T-helper 22 cell (primary cell): ENCODE data around the gene ATP6V1F.
"Not testable (repeated sequence)": the region's sequence is repeated elsewhere in the genome, so short reads cannot be mapped to it uniquely, and the experiment has no call there.

Experiments
- DNase-seq: peaks from one replicate; pipeline ENCODE4 v3.0.0-alpha.2; 2020; ENCODE audit warnings: low read depth

Gene ATP6V1F

DNA sequence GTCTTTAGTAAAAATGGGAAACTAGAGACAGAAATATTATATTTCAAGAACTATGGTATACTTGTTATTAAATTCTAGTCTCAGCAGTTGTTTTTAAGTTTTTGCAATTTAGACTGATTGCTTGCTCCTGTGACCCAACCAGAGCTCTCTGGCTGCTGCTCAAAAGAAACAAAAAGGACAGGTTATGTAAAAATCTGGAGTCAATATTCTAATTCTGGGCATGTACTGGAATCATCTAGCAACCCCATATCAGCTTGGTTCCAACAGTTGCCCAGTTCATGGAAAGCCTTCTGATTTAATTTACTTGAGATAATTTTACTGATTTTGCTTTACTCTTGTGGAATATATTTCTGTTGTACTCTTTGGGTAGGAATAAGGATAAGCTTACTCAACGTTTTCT lies 37.6 kb downstream of the ATP6V1F start:
- no peak for DNase-seq

DNA sequence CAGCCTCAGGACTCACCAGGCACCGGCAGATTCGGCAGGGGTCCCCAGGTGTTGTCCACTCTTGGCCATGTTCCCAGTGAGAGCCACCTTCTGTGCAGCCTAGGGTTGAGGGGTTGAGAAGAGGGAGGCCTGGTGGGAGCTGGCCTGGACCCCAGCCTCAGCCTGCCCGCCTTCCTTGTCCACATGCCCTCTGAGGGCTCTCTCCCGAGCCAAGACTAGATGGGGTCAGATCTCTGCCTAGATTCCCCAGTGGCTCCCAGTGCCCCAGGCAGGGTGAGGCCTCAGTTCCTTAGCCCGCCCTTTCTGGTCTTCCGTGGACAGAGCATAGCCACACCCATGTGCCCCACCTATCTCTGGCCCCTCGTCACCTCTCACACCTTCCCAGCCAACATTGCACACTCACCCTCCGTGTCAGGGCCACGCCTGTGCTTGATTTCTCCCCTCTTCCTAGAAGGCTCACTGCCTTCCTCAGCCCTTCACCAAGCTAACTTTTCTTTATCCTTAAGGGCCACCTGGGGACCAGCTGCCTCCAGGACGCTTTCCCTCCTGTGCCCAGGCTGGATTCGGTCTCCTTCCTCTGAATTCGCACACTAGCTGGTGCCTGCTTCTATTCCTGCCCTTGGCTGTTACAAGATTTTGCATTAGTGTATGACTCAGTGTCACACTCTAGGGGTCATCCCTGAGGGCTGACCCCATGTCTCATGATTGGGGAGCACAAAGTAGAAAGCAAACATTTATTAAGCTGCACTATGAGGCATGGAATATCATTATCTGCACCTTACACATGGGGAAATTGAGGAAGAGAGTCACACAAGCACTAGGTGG lies 40.3 kb downstream of the ATP6V1F start:
- DNase-seq: no peak

DNA sequence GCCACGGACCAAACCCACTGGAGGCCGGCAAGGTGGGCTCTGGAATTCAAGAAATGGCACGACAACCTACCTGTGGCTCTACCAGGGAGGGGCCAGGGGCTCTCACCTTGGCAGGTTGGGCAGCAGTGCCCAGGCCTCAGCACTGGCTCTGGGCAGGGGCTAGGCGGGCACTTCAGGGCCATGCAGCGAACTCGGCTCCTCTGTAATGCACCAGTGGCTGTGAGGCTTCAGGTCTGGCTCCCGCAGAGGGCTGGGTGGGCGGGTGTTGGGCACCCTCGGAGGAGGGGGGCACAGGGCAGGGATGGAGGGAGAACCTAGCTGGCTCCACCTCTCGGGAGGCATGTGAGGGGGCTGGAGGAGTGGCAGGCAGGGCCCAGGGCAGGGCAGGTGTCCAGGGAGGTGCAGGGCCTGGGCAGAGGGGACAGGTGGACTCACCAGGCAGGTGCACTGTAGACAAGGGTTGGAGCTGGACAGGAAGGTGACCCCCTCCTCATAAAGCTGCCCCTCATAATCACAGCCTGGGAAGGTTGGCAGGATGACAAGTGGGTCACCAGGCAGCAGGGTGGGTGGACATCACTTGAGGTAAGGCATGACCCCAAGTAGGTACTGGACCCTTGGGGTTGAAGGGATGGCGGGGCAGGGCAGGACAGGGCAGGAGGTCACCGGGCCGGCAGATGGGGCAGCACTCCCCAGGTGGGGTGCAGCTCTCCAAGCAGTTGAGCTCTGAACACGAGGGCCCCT lies 41.1 kb downstream of the ATP6V1F start:
- DNase-seq: no peak

GRCh38 chr7:128904381-128905197 lies 41.9 kb downstream of the ATP6V1F start:
- DNase-seq: no peak

DNA sequence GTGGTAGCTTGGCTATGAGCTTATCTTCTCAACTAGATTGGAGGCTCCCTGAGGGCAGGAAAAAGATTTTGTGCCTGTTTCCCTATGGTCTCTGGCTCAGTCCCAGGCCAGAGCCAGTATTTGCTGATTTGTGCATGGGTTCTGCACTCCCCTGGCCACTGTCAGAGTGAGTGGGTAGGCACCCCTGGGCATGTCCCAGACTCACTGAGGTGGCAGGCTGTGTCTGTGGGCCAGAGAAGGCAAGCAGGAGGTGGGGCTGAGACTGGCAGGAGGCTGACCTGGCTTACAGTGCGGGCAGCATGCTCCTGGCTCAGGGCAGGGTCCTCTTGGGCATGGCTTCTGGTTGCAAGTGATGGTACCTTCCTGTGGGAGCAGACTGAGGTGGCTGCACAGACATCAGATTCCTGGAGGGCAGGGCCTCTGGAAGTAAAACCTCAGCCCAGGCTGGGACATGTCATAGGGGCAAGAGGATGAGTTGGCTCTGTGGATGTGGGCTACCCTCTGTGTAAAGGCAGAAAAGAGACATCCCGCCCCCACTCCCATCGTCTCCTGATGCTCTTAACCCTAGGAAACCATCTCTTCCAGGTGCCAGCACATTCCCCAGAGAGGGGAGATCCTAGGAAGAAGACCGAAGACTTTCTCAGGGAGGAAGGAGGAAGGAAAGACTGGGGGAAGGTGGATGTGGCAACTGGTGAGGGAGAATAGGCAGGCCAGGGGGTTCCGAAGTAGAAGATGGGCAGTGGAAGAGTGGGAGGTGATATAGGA lies 43.5 kb downstream of the ATP6V1F start:
- DNase-seq: no peak

DNA sequence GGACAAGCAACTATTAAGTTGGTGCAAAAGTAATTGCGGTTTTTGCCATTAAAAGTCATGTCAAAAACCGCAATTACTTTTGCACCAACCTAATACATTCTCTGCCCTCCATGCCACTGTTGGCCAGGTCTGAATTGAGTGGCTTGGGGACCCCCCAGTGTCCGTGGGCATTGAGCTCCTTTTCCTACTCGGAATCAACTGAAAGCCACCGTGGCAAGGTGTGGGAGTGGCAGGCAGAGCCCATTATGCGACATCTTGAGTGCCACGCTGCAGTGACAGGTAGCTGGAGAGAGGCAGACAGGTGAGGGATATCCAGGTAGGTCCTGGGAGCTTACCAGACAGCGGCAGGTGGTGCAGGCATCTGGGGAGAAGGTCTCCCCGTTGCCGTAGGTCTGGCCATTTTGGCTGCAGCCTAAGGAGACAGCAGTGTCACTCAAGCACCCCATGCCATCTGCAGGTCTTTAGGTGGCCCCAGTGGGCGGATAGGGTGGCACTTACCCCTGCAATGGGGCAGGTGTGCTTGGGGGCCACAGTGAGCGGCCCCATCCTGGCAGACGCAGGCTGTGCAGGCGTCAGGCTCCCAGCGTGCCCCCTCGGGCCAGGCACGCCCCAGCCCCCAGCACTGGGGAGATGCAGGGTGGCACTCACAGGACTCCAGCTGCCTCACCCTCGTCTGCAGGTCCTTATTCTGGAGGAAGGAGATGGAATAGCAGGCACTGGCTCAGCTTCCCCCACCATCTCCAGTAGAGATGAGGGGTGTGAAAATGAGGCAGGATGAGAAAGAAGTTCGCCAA lies 44.3 kb downstream of the ATP6V1F start:
- no peak for DNase-seq

- no peak for DNase-seq
Measured at GRCh38 chr7:128908750-128909624, 46.3 kb downstream of the ATP6V1F start.

DNA sequence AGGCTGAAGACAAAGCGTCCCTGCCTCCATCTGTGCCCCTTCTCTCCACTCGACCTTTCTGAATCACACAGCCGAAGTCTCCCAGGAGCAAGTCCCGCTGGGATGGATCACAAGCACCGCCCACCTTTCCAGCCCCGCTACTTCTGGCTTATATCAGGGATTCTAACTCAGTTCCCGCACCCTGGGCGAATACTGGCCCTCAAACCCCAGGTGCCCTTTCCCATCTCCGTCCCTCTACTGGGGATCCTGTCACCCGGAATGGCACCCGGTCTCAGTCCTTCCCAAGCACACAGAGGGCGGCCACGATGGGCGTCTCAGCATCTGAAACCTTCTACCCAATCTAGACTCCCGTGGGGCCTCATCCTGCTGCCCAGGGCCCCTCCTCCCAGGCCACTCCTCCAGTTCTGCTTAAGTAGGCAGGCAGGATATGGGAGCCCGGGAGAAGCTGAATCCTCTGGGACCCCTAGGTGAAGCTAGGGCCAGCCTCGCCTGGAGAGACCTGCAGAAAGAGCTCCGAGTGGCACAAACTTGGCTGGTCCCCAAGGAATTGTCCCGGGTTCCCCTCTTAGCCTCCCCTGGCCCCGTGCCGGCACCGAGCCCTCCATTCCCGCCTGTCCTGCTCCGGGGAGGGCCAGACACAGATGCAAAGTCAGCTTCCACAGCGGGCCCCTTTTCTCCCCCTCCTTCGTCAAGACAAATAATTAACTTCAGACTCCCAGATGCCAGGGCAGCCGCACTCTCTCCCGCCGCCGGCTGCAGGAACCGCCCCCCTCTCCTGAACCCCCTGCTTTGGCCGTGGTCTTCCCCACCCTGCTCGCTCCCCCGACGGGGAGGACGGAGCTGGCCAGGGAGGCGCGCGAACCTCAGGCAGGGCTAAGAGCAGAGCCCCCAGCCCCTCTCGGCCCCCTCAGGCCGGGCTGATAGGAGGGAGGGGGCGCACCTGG lies 47.2 kb downstream of the ATP6V1F start:
- DNase-seq: no peak

DNA sequence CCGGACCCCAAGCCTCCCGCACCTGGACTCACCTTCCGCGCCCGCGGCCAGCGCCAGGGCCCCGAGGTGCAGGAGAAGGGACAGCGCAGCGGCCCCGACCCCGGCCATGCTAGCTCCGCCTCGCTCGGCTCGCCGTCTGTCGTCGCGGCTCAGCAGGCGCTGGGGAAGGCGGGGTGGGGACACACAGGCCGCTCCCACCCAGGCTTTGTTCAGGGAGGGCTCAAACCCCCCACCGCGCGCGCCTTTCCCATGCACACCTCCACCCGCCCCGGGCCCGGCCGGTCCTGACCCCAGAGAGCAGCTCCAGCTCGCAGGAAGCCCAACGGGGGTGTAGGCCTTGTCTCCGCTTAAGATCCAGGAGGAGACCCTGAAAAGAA lies 47.9 kb downstream of the ATP6V1F start, which contains the start of gene KCP:
KCP (minus strand) TSS at position 141 of the 377 bp plus-strand sequence; CDS start at position 108, 33 bp downstream.
- DNase-seq: no peak

DNA sequence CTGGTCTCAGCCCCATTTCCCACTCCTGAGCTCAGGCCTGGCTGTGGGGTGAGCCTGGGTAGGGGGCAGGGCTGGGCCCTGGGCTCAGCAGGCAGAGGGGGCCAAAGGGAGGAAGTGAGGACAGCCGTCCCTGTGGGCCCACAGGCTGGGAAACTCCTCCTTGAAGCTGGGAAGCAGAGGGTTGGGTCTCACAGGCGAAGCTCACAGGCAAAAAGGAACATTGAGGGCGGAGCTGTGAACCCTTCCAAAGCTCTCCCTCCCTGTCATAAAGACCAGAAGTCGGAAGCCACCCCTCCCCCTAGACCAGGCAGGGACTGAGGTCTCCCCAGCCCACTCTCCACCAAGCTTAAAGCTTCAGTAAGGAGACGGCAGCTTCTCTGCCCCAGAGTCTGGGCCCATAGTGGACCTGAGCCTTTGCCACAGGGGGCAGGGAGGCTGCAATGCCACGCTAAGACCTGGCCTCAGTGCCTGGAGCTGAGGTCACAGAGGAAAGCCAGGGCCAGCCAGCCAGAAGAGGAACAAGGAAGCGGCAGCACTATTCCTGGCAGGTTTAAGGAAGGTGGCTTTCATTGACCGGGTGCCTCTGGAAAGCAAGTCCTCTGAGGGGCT lies 48.9 kb downstream of the ATP6V1F start:
- DNase-seq: no peak

GRCh38 chr7:128912281-128912680 lies 49.6 kb downstream of the ATP6V1F start:
- DNase-seq: no peak

- not testable (repeated sequence) for DNase-seq
Measured at GRCh38 chr7:128912709-128913495, 50.2 kb downstream of the ATP6V1F start.

- DNase-seq: no peak
Measured at GRCh38 chr7:128913870-128914565, 51.4 kb downstream of the ATP6V1F start.

- DNase-seq: no peak
Measured at GRCh38 chr7:128914566-128915151, 52.0 kb downstream of the ATP6V1F start.

GRCh38 chr7:128915271-128915819 lies 52.7 kb downstream of the ATP6V1F start:
- DNase-seq: no peak
